IMR-90 (cell line): ENCODE data around the gene PTPN22. TPM values are rescaled to one million over a fixed set of nuclear protein-coding genes. Genes with fewer than 3 reads are reported as not detected.
A peak's percentile ranks its signal among the peaks of the same experiment; 100 is the strongest.

ENCODE experiments used
- ATAC-seq: fragments of 200-7000 bp; cut with Tn5 transposase; 2 replicates; pipeline ENCODE4 v1.9.1; 2020; ENCODE audit warnings: low read depth, mild to moderate bottlenecking, moderate library complexity
- BruUV-seq: library from RNA; stranded (reverse); fragments of 400-500 nt; replicated peaks from 2 replicates; lab custom pipeline; 2021; lab: Mats Ljungman, UMichigan
- CTCF ChIA-PET: fragments of 300-600 bp; formaldehyde crosslinking; extraction: SDS; loops from one replicate; lab custom pipeline; 2021; ENCODE audit warnings: antibody characterized with exemption; lab: Yijun Ruan, JAX
- POLR2A ChIA-PET: fragments of 300-600 bp; sonication (Branson Sonifier 250); formaldehyde crosslinking; loops from one replicate; lab custom pipeline; 2022; ENCODE audit warnings: antibody characterized with exemption; ENCODE audit not compliant: unreplicated experiment; lab: Charles Lee
- DNase-seq: peaks from one replicate; pipeline ENCODE4 v3.0.0; 2013
- H2AFZ ChIP-seq: replicated peaks from 2 replicates; pipeline ENCODE3; 2013; ENCODE audit warnings: low read length, mild to moderate bottlenecking; ENCODE audit not compliant: poor library complexity
- H2AK5ac ChIP-seq: 2 replicates; pipeline ENCODE4 v1.6.1; 2013; ENCODE audit warnings: low read depth, low read length, inconsistent platforms
- H2AK9ac ChIP-seq: replicated peaks from 2 replicates; pipeline ENCODE3; 2013; ENCODE audit warnings: mild to moderate bottlenecking, low read depth, low read length, moderate library complexity; ENCODE audit not compliant: poor library complexity
- H2BK120ac ChIP-seq: 2 replicates; pipeline ENCODE4 v1.6.1; 2013; ENCODE audit warnings: low read depth, low read length, inconsistent platforms
- H2BK15ac ChIP-seq: 3 replicates; pipeline ENCODE4 v1.6.1; 2013; ENCODE audit warnings: low read depth, low read length, inconsistent platforms
- H2BK20ac ChIP-seq: 2 replicates; pipeline ENCODE4 v1.6.1; 2013; ENCODE audit warnings: low read depth, mild to moderate bottlenecking, inconsistent platforms, low read length, moderate library complexity
- H2BK5ac ChIP-seq: 2 replicates; pipeline ENCODE4 v1.6.1; 2013; ENCODE audit warnings: mild to moderate bottlenecking, low read depth, low read length, inconsistent platforms; ENCODE audit not compliant: poor library complexity, severe bottlenecking
- H3K14ac ChIP-seq: replicated peaks from 2 replicates; pipeline ENCODE4 v1.6.1; 2013; ENCODE audit warnings: low read depth, low read length, inconsistent platforms
- H3K18ac ChIP-seq: 2 replicates; pipeline ENCODE4 v1.6.1; 2013; ENCODE audit warnings: low read depth, low read length, control low read depth
- H3K23ac ChIP-seq: 2 replicates; pipeline ENCODE4 v1.6.1; 2013; ENCODE audit warnings: low read depth, low read length, inconsistent platforms
- H3K27ac ChIP-seq: 2 replicates; pipeline ENCODE4 v1.5.1; 2013; ENCODE audit warnings: mild to moderate bottlenecking, control low read depth, low read length; ENCODE audit not compliant: insufficient read depth
- H3K27me3 ChIP-seq: 2 replicates; pipeline ENCODE4 v1.6.1; 2013; ENCODE audit warnings: low read length; ENCODE audit not compliant: control insufficient read depth, insufficient read depth
- H3K36me3 ChIP-seq: 2 replicates; pipeline ENCODE4 v1.6.1; 2013; ENCODE audit warnings: low read length, mixed read lengths; ENCODE audit not compliant: control insufficient read depth, insufficient read depth
- H3K4ac ChIP-seq: 2 replicates; pipeline ENCODE4 v1.6.1; 2013; ENCODE audit warnings: low read depth, low read length, inconsistent platforms
- H3K4me1 ChIP-seq: 2 replicates; pipeline ENCODE4 v1.6.1; 2013; ENCODE audit warnings: low read length, mixed read lengths; ENCODE audit not compliant: control insufficient read depth, insufficient read depth
- H3K4me2 ChIP-seq: 2 replicates; pipeline ENCODE4 v1.6.1; 2013; ENCODE audit warnings: low read depth, mild to moderate bottlenecking, control low read depth, low read length, moderate library complexity
- H3K4me3 ChIP-seq: 2 replicates; pipeline ENCODE4 v1.5.1; 2013; ENCODE audit warnings: low read depth, mild to moderate bottlenecking, control low read depth, low read length, moderate library complexity; ENCODE audit not compliant: insufficient read depth
- H3K56ac ChIP-seq: 2 replicates; pipeline ENCODE4 v1.6.1; 2013; ENCODE audit warnings: low read length, inconsistent platforms; ENCODE audit not compliant: insufficient read depth; ENCODE audit errors: extremely low read depth
- H3K79me1 ChIP-seq, 2 experiments: 2 replicates each; pipeline ENCODE4 v1.6.1; 2013; ENCODE audit warnings: low read length in 2 of 2, inconsistent platforms in 1 of 2, low read depth in 1 of 2
- H3K9ac ChIP-seq: 2 replicates; pipeline ENCODE4 v1.6.1; 2013; ENCODE audit warnings: low read depth, low read length, control low read depth
- H3K9me1 ChIP-seq: 2 replicates; pipeline ENCODE4 v1.6.1; 2013; ENCODE audit warnings: low read length, inconsistent platforms; ENCODE audit not compliant: insufficient read depth
- H3K9me3 ChIP-seq: 2 replicates; pipeline ENCODE4 v1.6.1; 2013; ENCODE audit warnings: low read length; ENCODE audit not compliant: control insufficient read depth, insufficient read depth
- H4K20me1 ChIP-seq: 2 replicates; pipeline ENCODE4 v1.6.1; 2013; ENCODE audit warnings: low read length, inconsistent platforms; ENCODE audit not compliant: insufficient read depth
- H4K5ac ChIP-seq: 2 replicates; pipeline ENCODE4 v1.6.1; 2013; ENCODE audit warnings: mild to moderate bottlenecking, low read depth, low read length, control low read depth
- H4K8ac ChIP-seq, 2 experiments: 2 replicates each; pipeline ENCODE4 v1.6.1; 2013; ENCODE audit warnings: low read depth in 2 of 2, low read length in 2 of 2, control low read depth in 1 of 2, inconsistent platforms in 1 of 2
- H4K91ac ChIP-seq: 2 replicates; pipeline ENCODE4 v1.6.1; 2013; ENCODE audit warnings: low read depth, low read length, inconsistent platforms; ENCODE audit not compliant: insufficient read depth
- FOS ChIP-seq: fragments of 150-350 bp; IDR thresholded peaks from 2 replicates; pipeline ENCODE4 v1.6.1; 2016; ENCODE audit warnings: low read depth, low read length
- MAZ ChIP-seq: IDR thresholded peaks from 2 replicates; pipeline ENCODE4 v1.6.1; 2012; ENCODE audit warnings: low read depth, mild to moderate bottlenecking, low read length, improper control_type of control experiment, moderate library complexity, borderline replicate concordance
- NFE2L2 ChIP-seq: fragments of 150-350 bp; IDR thresholded peaks from 2 replicates; pipeline ENCODE4 v1.6.1; 2016; ENCODE audit warnings: low read depth, mild to moderate bottlenecking, low read length
- SMC3 ChIP-seq: fragments of 150-350 bp; IDR thresholded peaks from 2 replicates; pipeline ENCODE4 v1.6.1; 2016; ENCODE audit warnings: low read depth, mild to moderate bottlenecking, antibody characterized with exemption, low read length, moderate library complexity
- WGBS, 2 experiments: methylation state at CpG; one replicate each; pipeline versions ENCODE4 v1.1.5 to v1.1.7; 2013; ENCODE audit warnings: missing lambda C conversion rate in 2 of 2; ENCODE audit not compliant: insufficient read length in 1 of 2; ENCODE audit errors: extremely low coverage in 2 of 2; 5-methylcytosine and 5-hydroxymethylcytosine counted together
- dilution Hi-C: fragments of 300-500 bp; cut with HindIII; formaldehyde crosslinking; loops from one replicate; pipeline ENCODE4 v1.14.3; 2018; ENCODE audit warnings: low sequenced_read_pairs; ENCODE audit not compliant: unreplicated experiment
- in situ Hi-C: fragments of 300-500 bp; cut with MboI; formaldehyde crosslinking; loops from 3 replicates; pipeline ENCODE4 v1.14.3; 2019; ENCODE audit warnings: low sequenced_read_pairs, inconsistent platforms, mixed read lengths
- intact Hi-C: fragments of 100-400 bp; cut with micrococcal nuclease; formaldehyde crosslinking; loops from 2 replicates; pipeline ENCODE4 v1.10.0; 2022
- polyA plus RNA-seq, 3 experiments: library from polyadenylated mRNA; depleted of rRNA; stranded (reverse); fragments of >200 nt; gene quantifications; 2 replicates each; pipeline ENCODE4 v1.2.3, GENCODE V29; 2012; ENCODE audit warnings: low replicate concordance in 1 of 3
- total RNA-seq: library from RNA; depleted of rRNA; stranded (reverse); fragments of >200 nt; gene quantifications from 2 replicates; pipeline ENCODE4 v1.2.3, GENCODE V29; 2012

PTPN22 gene
- total and polyA plus RNA-seq, 2 of the 4 experiments (the other 2 are of a cell fraction) = 0.14 to 0.18 TPM

GRCh38 chr1:113808450-113809195 is 62.9 kb downstream of the PTPN22 start:
- Histone ChIP-seq H3K4me1 (peaks cover 6% of the 10 kb centered on the region), H2AK9ac (no peak overlapping the region), H3K9ac (no peak overlapping the region), H4K91ac (no peak overlapping the region), H3K79me1 (peaks cover 5 to 56% of the 10 kb centered on the region in 2 experiments; a peak in 2 of 4 replicates), H3K9me3 (no peaks in the 10 kb centered on the region), H4K5ac (no peak overlapping the region), H3K9me1 (no peaks in the 10 kb centered on the region; the same call in 1 of the 2 replicates), H3K14ac (no peak overlapping the region), H2BK15ac (no peak overlapping the region), H3K27ac (no peak overlapping the region), H3K18ac (no peak overlapping the region), H2BK20ac (no peak overlapping the region), H2BK5ac (no peak overlapping the region), H3K23ac (peak overlapping the region; percentile 61; the same call in 1 of the 2 replicates), H3K4me3 (no peak overlapping the region), H3K36me3 (no peaks in the 10 kb centered on the region), H3K4me2 (peak overlapping the region; percentile 43; the same call in 1 of the 2 replicates), H3K4ac (no peak overlapping the region), H2AFZ (no peak overlapping the region), H3K56ac (no peak overlapping the region), H2AK5ac (no peak overlapping the region), H4K20me1 (peaks cover 35% of the 10 kb centered on the region; the same call in 1 of the 2 replicates), H2BK120ac (no peak overlapping the region), H4K8ac (no peak overlapping the region), H3K27me3 (no peaks in the 10 kb centered on the region)
- dilution Hi-C loops = no loop called here
- no peak for ATAC-seq
- TF ChIP-seq FOS = no peak
- TF ChIP-seq SMC3 = no peak
- TF ChIP-seq NFE2L2 = no peak
- TF ChIP-seq MAZ = no peak
- CTCF ChIA-PET = no interaction called here
- WGBS, 2 experiments = no CpG with 5 or more reads among the region's 4 CpGs
- no TSS peak for BruUV-seq
- intact Hi-C loops = no loop called here
- POLR2A ChIA-PET = no interaction called here
- DNase-seq = no peak
- in situ Hi-C loops = no loop called here
